Astrocyte (in vitro differentiated cells and primary cell): ENCODE results near the gene ZCCHC8. TPM values are rescaled to one million over a fixed set of nuclear protein-coding genes. Genes with fewer than 3 reads are reported as not detected.

Experiments
- DNase-seq: peaks from one replicate; pipeline ENCODE4 v3.0.0-alpha.2; 2010; ENCODE audit warnings: low read depth
- FAIRE-seq: peaks from 2 replicates; lab custom pipeline; 2011; peaks lifted over from hg19 to GRCh38; lab: Jason Lieb, UNC
- H2AFZ ChIP-seq: 2 replicates; pipeline ENCODE4 v1.6.0; 2012; ENCODE audit warnings: low read depth, low read length, inconsistent platforms
- H3K27ac ChIP-seq: 2 replicates; pipeline ENCODE4 v1.5.1; 2011; ENCODE audit warnings: low read depth, low read length, inconsistent platforms
- H3K27me3 ChIP-seq: 2 replicates; pipeline ENCODE4 v1.6.0; 2011; ENCODE audit warnings: low read length, inconsistent platforms; ENCODE audit not compliant: insufficient read depth
- H3K36me3 ChIP-seq: 2 replicates; pipeline ENCODE4 v1.5.1; 2011; ENCODE audit warnings: low read length, inconsistent platforms; ENCODE audit not compliant: insufficient read depth
- H3K4me1 ChIP-seq: 2 replicates; pipeline ENCODE4 v1.5.1; 2011; ENCODE audit warnings: low read length, inconsistent platforms; ENCODE audit not compliant: insufficient read depth
- H3K4me2 ChIP-seq: 2 replicates; pipeline ENCODE4 v1.6.0; 2012; ENCODE audit warnings: low read length, inconsistent platforms
- H3K4me3 ChIP-seq: 2 replicates; pipeline ENCODE4 v1.5.1; 2011; ENCODE audit warnings: low read depth, mild to moderate bottlenecking, low read length, inconsistent platforms; ENCODE audit not compliant: insufficient read depth
- H3K79me2 ChIP-seq: 2 replicates; pipeline ENCODE4 v1.6.0; 2012; ENCODE audit warnings: mild to moderate bottlenecking, low read length, inconsistent platforms; ENCODE audit not compliant: insufficient read depth
- H3K9ac ChIP-seq: 2 replicates; pipeline ENCODE4 v1.6.0; 2012; ENCODE audit warnings: mild to moderate bottlenecking, low read length, inconsistent platforms
- H3K9me3 ChIP-seq: 2 replicates; pipeline ENCODE4 v1.5.1; 2012; ENCODE audit warnings: low read depth, mild to moderate bottlenecking, low read length, inconsistent platforms; ENCODE audit not compliant: insufficient read depth
- H4K20me1 ChIP-seq: 2 replicates; pipeline ENCODE4 v1.6.0; 2012; ENCODE audit warnings: low read length, inconsistent platforms; ENCODE audit not compliant: insufficient read depth
- H3K27ac Mint-ChIP-seq: one replicate; pipeline ENCODE4 v1.8.0; 2021; ENCODE audit warnings: mild to moderate bottlenecking, mixed read lengths; ENCODE audit not compliant: unreplicated experiment
- H3K27me3 Mint-ChIP-seq: one replicate; pipeline ENCODE4 v1.8.0; 2021; ENCODE audit warnings: low read depth, mixed read lengths; ENCODE audit not compliant: unreplicated experiment
- H3K36me3 Mint-ChIP-seq: one replicate; pipeline ENCODE4 v1.8.0; 2021; ENCODE audit warnings: low read depth, mixed read lengths; ENCODE audit not compliant: unreplicated experiment
- H3K4me1 Mint-ChIP-seq: one replicate; pipeline ENCODE4 v1.8.0; 2021; ENCODE audit warnings: low read depth, mixed read lengths; ENCODE audit not compliant: unreplicated experiment
- H3K4me3 Mint-ChIP-seq: one replicate; pipeline ENCODE4 v1.8.0; 2021; ENCODE audit warnings: mild to moderate bottlenecking, moderate library complexity, mixed read lengths; ENCODE audit not compliant: unreplicated experiment
- H3K9me3 Mint-ChIP-seq: one replicate; pipeline ENCODE4 v1.8.0; 2021; ENCODE audit warnings: mild to moderate bottlenecking, mixed read lengths; ENCODE audit not compliant: unreplicated experiment
- EZH2 ChIP-seq: IDR thresholded peaks from 2 replicates; pipeline ENCODE4 v1.6.1; 2012; ENCODE audit warnings: mild to moderate bottlenecking, low read length, inconsistent platforms; ENCODE audit not compliant: insufficient read depth
- total RNA-seq: library from RNA; stranded (reverse); gene quantifications from 2 replicates; pipeline ENCODE4 v1.2.1, GENCODE V29; 2021
- TF ChIP-seq, protein P1 (sequence below): IDR thresholded peaks from 2 replicates; pipeline ENCODE4 v1.5.1; 2011; ENCODE audit warnings: low read depth, mild to moderate bottlenecking, inconsistent platforms, low read length, moderate library complexity; ENCODE audit not compliant: insufficient read depth

ZCCHC8 gene
- total RNA-seq, 1 donor from 2014 or later = 25.3 TPM

DNA sequence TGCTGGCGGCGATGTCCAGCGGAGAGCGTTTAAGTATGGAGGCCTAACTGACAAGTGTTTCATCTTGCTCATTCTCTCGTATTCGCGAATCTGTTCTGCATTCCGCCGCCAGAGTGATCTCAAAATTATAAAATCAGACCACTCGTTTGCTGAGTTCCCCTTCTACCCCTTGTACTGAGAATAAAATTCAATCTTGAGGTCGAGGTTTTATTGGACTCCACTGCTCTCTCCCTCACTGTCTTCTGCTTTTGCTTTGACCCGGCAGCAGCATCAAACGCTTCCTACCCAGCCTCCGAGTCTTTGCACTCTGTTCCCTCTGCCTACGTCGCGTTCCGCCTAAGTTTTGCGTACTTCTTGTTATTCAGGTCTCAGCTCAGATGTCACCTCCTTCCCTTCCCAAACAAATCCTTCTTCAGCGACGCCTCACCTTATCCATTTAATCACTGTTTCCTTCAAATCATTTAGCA is 26.8 kb upstream of the ZCCHC8 start:
- Mint-ChIP-seq H3K4me1 (peaks cover 8% of the 10 kb centered on the region), H3K27me3 (no peaks in the 10 kb centered on the region), H3K9me3 (no peaks in the 10 kb centered on the region), H3K36me3 (peaks cover 2% of the 10 kb centered on the region), H3K4me3 (no peak overlapping the region), H3K27ac (no peak overlapping the region)
- Histone ChIP-seq H2AFZ (peak overlapping the region; percentile 81), H3K9ac (peak overlapping the region; percentile 100), H3K27ac (peak overlapping the region; percentile 83), H3K27me3 (no peaks in the 10 kb centered on the region), H3K4me3 (peak overlapping the region; percentile 85), H3K79me2 (peaks cover 81% of the 10 kb centered on the region), H4K20me1 (peaks cover 34% of the 10 kb centered on the region), H3K4me1 (peaks cover 9% of the 10 kb centered on the region), H3K9me3 (no peaks in the 10 kb centered on the region), H3K4me2 (peak overlapping the region; percentile 84), H3K36me3 (peaks cover 5% of the 10 kb centered on the region)
- FAIRE-seq (no peak), DNase-seq (no peak)
- no peak for TF ChIP-seq EZH2
- TF ChIP-seq, protein P1, sequence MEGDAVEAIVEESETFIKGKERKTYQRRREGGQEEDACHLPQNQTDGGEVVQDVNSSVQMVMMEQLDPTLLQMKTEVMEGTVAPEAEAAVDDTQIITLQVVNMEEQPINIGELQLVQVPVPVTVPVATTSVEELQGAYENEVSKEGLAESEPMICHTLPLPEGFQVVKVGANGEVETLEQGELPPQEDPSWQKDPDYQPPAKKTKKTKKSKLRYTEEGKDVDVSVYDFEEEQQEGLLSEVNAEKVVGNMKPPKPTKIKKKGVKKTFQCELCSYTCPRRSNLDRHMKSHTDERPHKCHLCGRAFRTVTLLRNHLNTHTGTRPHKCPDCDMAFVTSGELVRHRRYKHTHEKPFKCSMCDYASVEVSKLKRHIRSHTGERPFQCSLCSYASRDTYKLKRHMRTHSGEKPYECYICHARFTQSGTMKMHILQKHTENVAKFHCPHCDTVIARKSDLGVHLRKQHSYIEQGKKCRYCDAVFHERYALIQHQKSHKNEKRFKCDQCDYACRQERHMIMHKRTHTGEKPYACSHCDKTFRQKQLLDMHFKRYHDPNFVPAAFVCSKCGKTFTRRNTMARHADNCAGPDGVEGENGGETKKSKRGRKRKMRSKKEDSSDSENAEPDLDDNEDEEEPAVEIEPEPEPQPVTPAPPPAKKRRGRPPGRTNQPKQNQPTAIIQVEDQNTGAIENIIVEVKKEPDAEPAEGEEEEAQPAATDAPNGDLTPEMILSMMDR = no peak

DNA sequence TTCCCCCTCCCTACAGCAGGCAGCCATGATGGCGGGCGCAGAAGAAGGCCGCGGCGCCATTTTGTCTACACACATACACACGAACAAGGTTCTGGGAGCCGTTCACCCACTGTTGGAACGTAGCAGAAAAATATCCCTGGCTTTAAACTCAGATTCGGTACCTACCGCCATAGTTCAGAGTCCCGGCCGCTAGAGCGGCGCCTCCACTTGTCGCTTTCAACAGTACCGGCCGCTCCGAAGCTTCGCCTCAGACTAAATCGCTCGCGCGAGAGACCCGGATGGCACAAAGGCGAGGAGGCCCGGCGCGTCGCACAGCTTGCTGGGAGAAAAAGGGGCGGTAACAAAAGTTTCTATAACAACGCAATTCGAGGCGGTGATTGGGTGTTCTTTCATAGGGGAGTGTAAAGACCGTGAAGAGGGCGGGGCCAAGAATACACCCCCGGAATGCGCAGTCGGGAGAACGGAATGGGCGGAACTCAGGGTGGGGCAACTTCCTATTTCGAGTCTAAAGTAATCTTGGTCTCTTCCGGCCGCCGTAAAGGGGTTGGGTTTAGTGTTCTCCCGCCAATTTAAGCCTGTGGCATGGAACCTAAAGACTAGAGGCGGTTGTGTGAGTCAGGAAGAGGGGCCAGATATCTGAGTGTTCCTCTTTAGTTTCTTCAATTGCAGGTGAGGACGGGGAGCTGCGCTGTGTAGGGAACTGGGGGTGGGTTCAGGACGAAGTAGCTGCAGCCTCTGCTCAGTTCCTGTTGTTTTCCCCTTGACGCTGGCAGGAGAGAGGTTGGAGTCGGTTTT is 26.1 kb upstream of the ZCCHC8 start, which contains the start of the genes KNTC1 and RSRC2:
Gene KNTC1, plus strand, starts transcription at position 567 of the 795 bp plus-strand sequence. CDS start 2,815 bp downstream, outside the sequence.
Gene RSRC2, minus strand, starts transcription at position 254 of the 795 bp plus-strand sequence. Its CDS starts 83 bp downstream, at position 171.
- Histone ChIP-seq H3K79me2 (peaks cover 87% of the 10 kb centered on the region), H3K9ac (peak within 1 kb of the TSS; percentile 100), H4K20me1 (peaks cover 41% of the 10 kb centered on the region), H2AFZ (peak within 1 kb of the TSS; percentile 81), H3K27ac (peak within 1 kb of the TSS; percentile 100), H3K36me3 (peaks cover 9% of the 10 kb centered on the region), H3K4me3 (peak within 1 kb of the TSS; percentile 85), H3K4me1 (peaks cover 9% of the 10 kb centered on the region), H3K27me3 (no peaks in the 10 kb centered on the region), H3K4me2 (peak within 1 kb of the TSS; percentile 84), H3K9me3 (no peaks in the 10 kb centered on the region)
- Mint-ChIP-seq H3K36me3 (peaks cover 4% of the 10 kb centered on the region), H3K9me3 (no peaks in the 10 kb centered on the region), H3K27me3 (no peaks in the 10 kb centered on the region), H3K4me3 (no peak within 1 kb of the TSS), H3K27ac (no peak within 1 kb of the TSS), H3K4me1 (peaks cover 13% of the 10 kb centered on the region)
- FAIRE-seq (peak; percentile 55), DNase-seq (peak; percentile 99)
- TF ChIP-seq, protein P1 = no peak
- no peak for TF ChIP-seq EZH2
